GM23338 (cell line): Measurements from ENCODE around the gene FAT4. TPM values are rescaled to one million over a fixed set of nuclear protein-coding genes. Genes with fewer than 3 reads are reported as not detected.

Source experiments
- ATAC-seq: fragments of 200-7000 bp; cut with Tn5 transposase; 3 replicates; pipeline ENCODE4 v1.9.1; 2020
- DNase-seq: peaks from one replicate; pipeline ENCODE4 v3.0.0-alpha.2; 2015; ENCODE audit warnings: low spot score
- H2AFZ ChIP-seq: fragments of 200-600 bp; sonication (generic); 2 replicates; pipeline ENCODE4 v1.8.0; 2016; ENCODE audit warnings: antibody characterized with exemption, mild to moderate bottlenecking, moderate library complexity
- H3F3A ChIP-seq: fragments of 200-600 bp; sonication (generic); replicated peaks from 2 replicates; pipeline ENCODE4 v1.8.0; 2017; ENCODE audit warnings: antibody characterized with exemption, mixed run types, low read depth
- H3K27ac ChIP-seq: fragments of 200-600 bp; sonication (generic); 2 replicates; pipeline ENCODE4 v1.6.1; 2016; ENCODE audit warnings: low read depth
- H3K27me3 ChIP-seq: fragments of 200-600 bp; sonication (generic); 2 replicates; pipeline ENCODE4 v1.8.0; 2016; ENCODE audit warnings: mild to moderate bottlenecking, mixed run types, moderate library complexity; ENCODE audit not compliant: insufficient read depth
- H3K36me3 ChIP-seq: fragments of 200-600 bp; sonication (generic); 2 replicates; pipeline ENCODE4 v1.8.0; 2016; ENCODE audit warnings: mild to moderate bottlenecking; ENCODE audit not compliant: insufficient read depth
- H3K4me1 ChIP-seq: fragments of 200-600 bp; sonication (generic); 2 replicates; pipeline ENCODE4 v1.8.0; 2016; ENCODE audit warnings: mild to moderate bottlenecking, moderate library complexity; ENCODE audit not compliant: insufficient read depth
- H3K4me2 ChIP-seq: fragments of 200-600 bp; sonication (generic); 2 replicates; pipeline ENCODE4 v1.7.1; 2017; ENCODE audit warnings: mixed run types
- H3K4me3 ChIP-seq: fragments of 200-600 bp; sonication (generic); 2 replicates; pipeline ENCODE4 v1.6.1; 2016; ENCODE audit warnings: mixed run types
- H3K79me2 ChIP-seq: fragments of 200-600 bp; sonication (generic); replicated peaks from 2 replicates; pipeline ENCODE4 v1.8.0; 2017; ENCODE audit warnings: mild to moderate bottlenecking; ENCODE audit not compliant: insufficient read depth
- H3K9me2 ChIP-seq: fragments of 200-600 bp; sonication (generic); 2 replicates; pipeline ENCODE4 v1.8.0; 2017; ENCODE audit not compliant: insufficient read depth
- H4K20me1 ChIP-seq: fragments of 200-600 bp; sonication (generic); replicated peaks from 2 replicates; pipeline ENCODE4 v1.8.0; 2017; ENCODE audit warnings: mild to moderate bottlenecking; ENCODE audit not compliant: insufficient read depth
- H3K27ac Mint-ChIP-seq: 2 replicates; pipeline ENCODE4 v1.8.0; 2020; ENCODE audit warnings: inconsistent platforms, mild to moderate bottlenecking, moderate library complexity, mixed read lengths
- H3K27me3 Mint-ChIP-seq: 3 replicates; pipeline ENCODE4 v1.8.0; 2022; ENCODE audit warnings: low read depth, mild to moderate bottlenecking, moderate library complexity, mixed read lengths, inconsistent platforms; ENCODE audit not compliant: insufficient read depth, poor library complexity
- H3K36me3 Mint-ChIP-seq: 3 replicates; pipeline ENCODE4 v1.8.0; 2021; ENCODE audit warnings: low read depth, mild to moderate bottlenecking, inconsistent platforms, moderate library complexity, mixed read lengths
- H3K4me1 Mint-ChIP-seq: 3 replicates; pipeline ENCODE4 v1.8.0; 2020; ENCODE audit warnings: mild to moderate bottlenecking, inconsistent platforms, mixed read lengths
- H3K4me3 Mint-ChIP-seq: 3 replicates; pipeline ENCODE4 v1.8.0; 2021; ENCODE audit warnings: moderate library complexity, mild to moderate bottlenecking, inconsistent platforms, mixed read lengths
- H3K9me3 Mint-ChIP-seq: 3 replicates; pipeline ENCODE4 v1.8.0; 2020; ENCODE audit warnings: moderate library complexity, mild to moderate bottlenecking, inconsistent platforms, mixed read lengths
- EZH2 ChIP-seq: fragments of 200-600 bp; sonication (generic); IDR thresholded peaks from one replicate; pipeline ENCODE4 v1.8.0; 2017; ENCODE audit warnings: antibody characterized with exemption, mild to moderate bottlenecking, low read depth; ENCODE audit not compliant: unreplicated experiment
- NANOG ChIP-seq: IDR thresholded peaks from 2 replicates; pipeline ENCODE4 v1.6.1; 2016; ENCODE audit warnings: antibody characterized with exemption, borderline replicate concordance
- ZNF114 ChIP-seq: fragments of 250-450 bp; sonication (Bioruptor Pico); IDR thresholded peaks from 2 replicates; pipeline ENCODE4 v1.5.0; 2020; ENCODE audit warnings: mild to moderate bottlenecking, moderate library complexity
- polyA plus RNA-seq: library from polyadenylated mRNA; unstranded; fragments of >200 nt; fragmentation: Nextera tagmentation; extraction: Ambion mirVana; gene quantifications from 2 replicates; pipeline ENCODE4 v1.2.1, GENCODE V29; 2016
- total RNA-seq: library from RNA; depleted of rRNA; stranded (reverse); fragments of >200 nt; shearing (Covaris generic); gene quantifications from 2 replicates; pipeline ENCODE4 v1.2.3, GENCODE V29; 2014
- TF ChIP-seq, protein P1 (sequence below): IDR thresholded peaks from one replicate; pipeline ENCODE4 v1.6.1; 2018; ENCODE audit warnings: antibody characterized with exemption; ENCODE audit not compliant: unreplicated experiment
- TF ChIP-seq, protein P2 (sequence below): fragments of 250-450 bp; sonication (Bioruptor Pico); IDR thresholded peaks from 2 replicates; pipeline ENCODE4 v1.5.0; 2020; ENCODE audit warnings: mild to moderate bottlenecking, moderate library complexity

FAT4 gene
- total and polyA plus RNA-seq, 2 experiments from 2014 or later, result 0.53 to 6.8 TPM

DNA sequence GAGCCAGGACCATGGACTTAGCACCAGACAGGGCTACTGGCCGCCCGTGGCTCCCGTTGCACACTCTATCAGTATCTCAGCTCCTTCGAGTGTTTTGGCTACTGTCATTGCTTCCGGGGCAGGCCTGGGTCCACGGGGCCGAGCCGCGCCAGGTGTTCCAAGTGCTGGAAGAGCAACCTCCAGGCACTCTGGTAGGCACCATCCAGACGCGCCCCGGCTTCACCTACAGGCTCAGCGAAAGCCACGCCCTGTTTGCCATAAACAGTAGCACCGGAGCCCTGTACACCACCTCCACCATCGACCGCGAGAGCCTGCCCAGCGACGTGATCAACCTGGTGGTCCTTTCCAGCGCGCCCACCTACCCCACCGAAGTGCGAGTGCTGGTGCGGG lies 1.6 kb downstream of the FAT4 start:
- peak; percentile 13 for ATAC-seq
- H4K20me1 ChIP-seq, result 0 out of 2 replicates have a peak, but pooled peaks cover 3% of the 10 kb centered on the region
- no peaks in the 10 kb centered on the region; the same call in 2 of the 3 replicates for H3K9me3 Mint-ChIP-seq
- no peak overlapping the region for H3K27ac ChIP-seq
- peaks cover 22% of the 10 kb centered on the region for H3K4me1 Mint-ChIP-seq
- peak; percentile 59 for DNase-seq
- no peaks in the 10 kb centered on the region for H3K36me3 ChIP-seq
- no peaks in the 10 kb centered on the region; the same call in 1 of the 2 replicates for H3F3A ChIP-seq
- peak overlapping the region; percentile 98 for H3K4me2 ChIP-seq
- H3K27me3 ChIP-seq, result peaks cover 35% of the 10 kb centered on the region
- peak overlapping the region; percentile 97 for H2AFZ ChIP-seq
- no peak overlapping the region for H3K27ac Mint-ChIP-seq
- H3K4me3 Mint-ChIP-seq, result peak overlapping the region; percentile 95
- peak overlapping the region; percentile 92 for H3K4me3 ChIP-seq
- TF ChIP-seq ZNF114 (CRISPR knock-in tag), result no peak
- TF ChIP-seq NANOG, result no peak
- TF ChIP-seq, protein P1, sequence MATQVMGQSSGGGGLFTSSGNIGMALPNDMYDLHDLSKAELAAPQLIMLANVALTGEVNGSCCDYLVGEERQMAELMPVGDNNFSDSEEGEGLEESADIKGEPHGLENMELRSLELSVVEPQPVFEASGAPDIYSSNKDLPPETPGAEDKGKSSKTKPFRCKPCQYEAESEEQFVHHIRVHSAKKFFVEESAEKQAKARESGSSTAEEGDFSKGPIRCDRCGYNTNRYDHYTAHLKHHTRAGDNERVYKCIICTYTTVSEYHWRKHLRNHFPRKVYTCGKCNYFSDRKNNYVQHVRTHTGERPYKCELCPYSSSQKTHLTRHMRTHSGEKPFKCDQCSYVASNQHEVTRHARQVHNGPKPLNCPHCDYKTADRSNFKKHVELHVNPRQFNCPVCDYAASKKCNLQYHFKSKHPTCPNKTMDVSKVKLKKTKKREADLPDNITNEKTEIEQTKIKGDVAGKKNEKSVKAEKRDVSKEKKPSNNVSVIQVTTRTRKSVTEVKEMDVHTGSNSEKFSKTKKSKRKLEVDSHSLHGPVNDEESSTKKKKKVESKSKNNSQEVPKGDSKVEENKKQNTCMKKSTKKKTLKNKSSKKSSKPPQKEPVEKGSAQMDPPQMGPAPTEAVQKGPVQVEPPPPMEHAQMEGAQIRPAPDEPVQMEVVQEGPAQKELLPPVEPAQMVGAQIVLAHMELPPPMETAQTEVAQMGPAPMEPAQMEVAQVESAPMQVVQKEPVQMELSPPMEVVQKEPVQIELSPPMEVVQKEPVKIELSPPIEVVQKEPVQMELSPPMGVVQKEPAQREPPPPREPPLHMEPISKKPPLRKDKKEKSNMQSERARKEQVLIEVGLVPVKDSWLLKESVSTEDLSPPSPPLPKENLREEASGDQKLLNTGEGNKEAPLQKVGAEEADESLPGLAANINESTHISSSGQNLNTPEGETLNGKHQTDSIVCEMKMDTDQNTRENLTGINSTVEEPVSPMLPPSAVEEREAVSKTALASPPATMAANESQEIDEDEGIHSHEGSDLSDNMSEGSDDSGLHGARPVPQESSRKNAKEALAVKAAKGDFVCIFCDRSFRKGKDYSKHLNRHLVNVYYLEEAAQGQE, result no peak
- no peak for TF ChIP-seq EZH2
- TF ChIP-seq, protein P2, sequence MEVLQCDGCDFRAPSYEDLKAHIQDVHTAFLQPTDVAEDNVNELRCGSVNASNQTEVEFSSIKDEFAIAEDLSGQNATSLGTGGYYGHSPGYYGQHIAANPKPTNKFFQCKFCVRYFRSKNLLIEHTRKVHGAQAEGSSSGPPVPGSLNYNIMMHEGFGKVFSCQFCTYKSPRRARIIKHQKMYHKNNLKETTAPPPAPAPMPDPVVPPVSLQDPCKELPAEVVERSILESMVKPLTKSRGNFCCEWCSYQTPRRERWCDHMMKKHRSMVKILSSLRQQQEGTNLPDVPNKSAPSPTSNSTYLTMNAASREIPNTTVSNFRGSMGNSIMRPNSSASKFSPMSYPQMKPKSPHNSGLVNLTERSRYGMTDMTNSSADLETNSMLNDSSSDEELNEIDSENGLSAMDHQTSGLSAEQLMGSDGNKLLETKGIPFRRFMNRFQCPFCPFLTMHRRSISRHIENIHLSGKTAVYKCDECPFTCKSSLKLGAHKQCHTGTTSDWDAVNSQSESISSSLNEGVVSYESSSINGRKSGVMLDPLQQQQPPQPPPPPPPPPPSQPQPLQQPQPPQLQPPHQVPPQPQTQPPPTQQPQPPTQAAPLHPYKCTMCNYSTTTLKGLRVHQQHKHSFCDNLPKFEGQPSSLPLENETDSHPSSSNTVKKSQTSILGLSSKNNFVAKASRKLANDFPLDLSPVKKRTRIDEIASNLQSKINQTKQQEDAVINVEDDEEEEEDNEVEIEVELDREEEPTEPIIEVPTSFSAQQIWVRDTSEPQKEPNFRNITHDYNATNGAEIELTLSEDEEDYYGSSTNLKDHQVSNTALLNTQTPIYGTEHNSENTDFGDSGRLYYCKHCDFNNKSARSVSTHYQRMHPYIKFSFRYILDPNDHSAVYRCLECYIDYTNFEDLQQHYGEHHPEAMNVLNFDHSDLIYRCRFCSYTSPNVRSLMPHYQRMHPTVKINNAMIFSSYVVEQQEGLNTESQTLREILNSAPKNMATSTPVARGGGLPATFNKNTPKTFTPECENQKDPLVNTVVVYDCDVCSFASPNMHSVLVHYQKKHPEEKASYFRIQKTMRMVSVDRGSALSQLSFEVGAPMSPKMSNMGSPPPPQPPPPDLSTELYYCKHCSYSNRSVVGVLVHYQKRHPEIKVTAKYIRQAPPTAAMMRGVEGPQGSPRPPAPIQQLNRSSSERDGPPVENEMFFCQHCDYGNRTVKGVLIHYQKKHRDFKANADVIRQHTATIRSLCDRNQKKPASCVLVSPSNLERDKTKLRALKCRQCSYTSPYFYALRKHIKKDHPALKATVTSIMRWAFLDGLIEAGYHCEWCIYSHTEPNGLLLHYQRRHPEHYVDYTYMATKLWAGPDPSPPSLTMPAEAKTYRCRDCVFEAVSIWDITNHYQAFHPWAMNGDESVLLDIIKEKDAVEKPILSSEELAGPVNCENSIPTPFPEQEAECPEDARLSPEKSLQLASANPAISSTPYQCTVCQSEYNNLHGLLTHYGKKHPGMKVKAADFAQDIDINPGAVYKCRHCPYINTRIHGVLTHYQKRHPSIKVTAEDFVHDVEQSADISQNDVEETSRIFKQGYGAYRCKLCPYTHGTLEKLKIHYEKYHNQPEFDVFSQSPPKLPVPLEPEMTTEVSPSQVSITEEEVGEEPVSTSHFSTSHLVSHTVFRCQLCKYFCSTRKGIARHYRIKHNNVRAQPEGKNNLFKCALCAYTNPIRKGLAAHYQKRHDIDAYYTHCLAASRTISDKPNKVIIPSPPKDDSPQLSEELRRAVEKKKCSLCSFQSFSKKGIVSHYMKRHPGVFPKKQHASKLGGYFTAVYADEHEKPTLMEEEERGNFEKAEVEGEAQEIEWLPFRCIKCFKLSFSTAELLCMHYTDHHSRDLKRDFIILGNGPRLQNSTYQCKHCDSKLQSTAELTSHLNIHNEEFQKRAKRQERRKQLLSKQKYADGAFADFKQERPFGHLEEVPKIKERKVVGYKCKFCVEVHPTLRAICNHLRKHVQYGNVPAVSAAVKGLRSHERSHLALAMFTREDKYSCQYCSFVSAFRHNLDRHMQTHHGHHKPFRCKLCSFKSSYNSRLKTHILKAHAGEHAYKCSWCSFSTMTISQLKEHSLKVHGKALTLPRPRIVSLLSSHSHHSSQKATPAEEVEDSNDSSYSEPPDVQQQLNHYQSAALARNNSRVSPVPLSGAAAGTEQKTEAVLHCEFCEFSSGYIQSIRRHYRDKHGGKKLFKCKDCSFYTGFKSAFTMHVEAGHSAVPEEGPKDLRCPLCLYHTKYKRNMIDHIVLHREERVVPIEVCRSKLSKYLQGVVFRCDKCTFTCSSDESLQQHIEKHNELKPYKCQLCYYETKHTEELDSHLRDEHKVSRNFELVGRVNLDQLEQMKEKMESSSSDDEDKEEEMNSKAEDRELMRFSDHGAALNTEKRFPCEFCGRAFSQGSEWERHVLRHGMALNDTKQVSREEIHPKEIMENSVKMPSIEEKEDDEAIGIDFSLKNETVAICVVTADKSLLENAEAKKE (CRISPR knock-in tag), result no peak
- peaks cover 44% of the 10 kb centered on the region for H3K27me3 Mint-ChIP-seq
- peaks cover 17% of the 10 kb centered on the region for H3K4me1 ChIP-seq
- H3K36me3 Mint-ChIP-seq, result no peaks in the 10 kb centered on the region
- H3K79me2 ChIP-seq, result no peaks in the 10 kb centered on the region; the same call in 1 of the 2 replicates
- H3K9me2 ChIP-seq, result peaks cover 7% of the 10 kb centered on the region
